OCI-LY7 (cell line): ENCODE data around the gene ZNF619. TPM values are rescaled to one million over a fixed set of nuclear protein-coding genes. Genes with fewer than 3 reads are reported as not detected.

ENCODE experiments used
- BruUV-seq: library from RNA; stranded (reverse); fragments of 400-500 nt; replicated peaks from 2 replicates; lab custom pipeline; 2021; lab: Mats Ljungman, UMichigan
- CTCF ChIA-PET: fragments of 300-600 bp; sonication (Branson Sonifier 250); formaldehyde crosslinking; loops from one replicate; lab custom pipeline; 2022; ENCODE audit warnings: antibody characterized with exemption; ENCODE audit not compliant: unreplicated experiment; lab: Charles Lee
- POLR2A ChIA-PET: fragments of 300-600 bp; sonication (Branson Sonifier 250); formaldehyde crosslinking; loops from one replicate; lab custom pipeline; 2022; ENCODE audit warnings: antibody characterized with exemption; lab: Charles Lee
- DNase-seq: peaks from one replicate; pipeline ENCODE4 v3.0.0-alpha.2; 2015; ENCODE audit warnings: low spot score
- H2AFZ ChIP-seq: fragments of 200-600 bp; sonication (generic), shearing (Covaris generic); 2 replicates; pipeline ENCODE4 v1.6.1; 2014; ENCODE audit warnings: mild to moderate bottlenecking, antibody characterized with exemption, low read length, moderate library complexity
- H3K27ac ChIP-seq: fragments of 200-600 bp; sonication (generic); 2 replicates; pipeline ENCODE4 v1.5.1; 2014; ENCODE audit warnings: mixed run types, low read depth, mild to moderate bottlenecking, moderate library complexity, low read length, inconsistent platforms; ENCODE audit not compliant: poor library complexity, severe bottlenecking
- H3K36me3 ChIP-seq: fragments of 200-600 bp; sonication (generic); 2 replicates; pipeline ENCODE4 v1.6.1; 2014; ENCODE audit warnings: mild to moderate bottlenecking, antibody characterized with exemption, low read length, moderate library complexity, mixed read lengths; ENCODE audit not compliant: insufficient read depth
- H3K4me1 ChIP-seq: fragments of 200-600 bp; sonication (generic); 2 replicates; pipeline ENCODE4 v1.5.1; 2014; ENCODE audit warnings: mild to moderate bottlenecking, low read length; ENCODE audit not compliant: insufficient read depth, poor library complexity, severe bottlenecking
- H3K4me2 ChIP-seq: fragments of 200-600 bp; sonication (generic); 2 replicates; pipeline ENCODE4 v1.6.1; 2014; ENCODE audit warnings: mild to moderate bottlenecking, low read length
- H3K4me3 ChIP-seq: fragments of 200-600 bp; sonication (generic); 2 replicates; pipeline ENCODE4 v1.5.1; 2014; ENCODE audit warnings: mild to moderate bottlenecking, low read depth, low read length; ENCODE audit not compliant: poor library complexity, severe bottlenecking
- H3K79me2 ChIP-seq: fragments of 200-600 bp; sonication (generic); 2 replicates; pipeline ENCODE4 v1.6.1; 2016; ENCODE audit warnings: low read depth, mild to moderate bottlenecking, low read length, moderate library complexity, mixed read lengths; ENCODE audit not compliant: insufficient read depth
- H3K9me2 ChIP-seq: fragments of 200-600 bp; sonication (generic); 2 replicates; pipeline ENCODE4 v1.6.1; 2016; ENCODE audit warnings: mild to moderate bottlenecking, low read length, mixed read lengths; ENCODE audit not compliant: insufficient read depth
- H3K9me3 ChIP-seq: fragments of 200-600 bp; sonication (generic); 2 replicates; pipeline ENCODE4 v1.6.1; 2014; ENCODE audit warnings: mild to moderate bottlenecking, mixed run types, low read length, mixed read lengths
- H4K20me1 ChIP-seq: fragments of 200-600 bp; sonication (generic); 2 replicates; pipeline ENCODE4 v1.6.1; 2014; ENCODE audit warnings: mild to moderate bottlenecking, antibody characterized with exemption, low read length, moderate library complexity, mixed read lengths; ENCODE audit not compliant: insufficient read depth
- EZH2phosphoT487 ChIP-seq: fragments of 200-600 bp; sonication (generic); IDR thresholded peaks from 2 replicates; pipeline ENCODE4 v1.6.1; 2018; ENCODE audit warnings: low read depth, borderline replicate concordance, mild to moderate bottlenecking, mixed run types, antibody characterized with exemption, low read length, moderate library complexity, mixed read lengths
- intact Hi-C: fragments of 100-400 bp; cut with micrococcal nuclease; formaldehyde crosslinking; loops from one replicate; pipeline ENCODE4 v1.10.0; 2022; ENCODE audit not compliant: unreplicated experiment
- total RNA-seq, 2 experiments: library from RNA; depleted of rRNA in 1 of 2; stranded (reverse); fragments of >200 nt in 1 of 2; shearing (Covaris generic) in 1 of 2; gene quantifications; 2 replicates each; pipeline ENCODE4 v1.2.3, GENCODE V29; 2014 to 2022
- TF ChIP-seq, protein P1 (sequence below): fragments of 200-600 bp; sonication (generic); conservative IDR thresholded peaks from 2 replicates; pipeline ENCODE4 v1.5.1; 2014; ENCODE audit warnings: mild to moderate bottlenecking, antibody characterized with exemption, low read length, moderate library complexity, mixed read lengths

Gene ZNF619
- total RNA-seq, 2 experiments from 2014 or later, result 0.16 to 0.80 TPM

DNA sequence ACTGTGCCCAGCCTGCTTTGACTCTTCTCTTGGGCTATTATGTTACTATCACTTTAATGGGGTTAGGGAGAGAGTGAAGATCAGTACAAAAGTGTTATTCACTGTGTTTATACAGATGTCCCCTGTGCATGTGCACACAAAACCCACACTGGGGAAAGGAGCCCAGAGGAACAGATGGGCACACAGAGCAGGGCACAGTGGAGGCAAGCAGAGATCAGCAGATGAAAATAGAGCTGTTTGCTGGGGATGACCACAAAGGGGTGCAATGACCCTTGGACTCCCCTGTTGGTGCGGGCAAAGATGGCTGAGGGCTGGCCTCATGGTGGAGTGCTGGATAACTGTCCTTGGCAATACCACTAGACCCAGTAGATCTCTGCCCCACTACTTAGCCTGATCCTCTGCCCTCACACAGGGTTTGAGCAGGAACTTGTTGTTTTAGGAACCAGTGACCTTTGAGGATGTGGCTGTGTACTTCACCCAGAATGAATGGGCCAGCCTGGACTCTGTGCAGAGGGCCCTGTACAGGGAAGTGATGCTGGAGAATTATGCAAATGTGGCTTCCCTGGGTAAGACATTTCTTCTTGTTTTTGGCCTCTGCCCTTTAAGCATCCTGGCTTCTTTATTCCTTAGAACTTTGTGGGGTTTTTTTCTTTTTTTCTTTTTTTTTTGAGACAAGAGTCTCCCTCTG is 34.3 kb downstream of the ZNF619 start:
- Histone ChIP-seq H3K9me3 (no peaks in the 10 kb centered on the region), H3K27ac (no peak overlapping the region), H3K4me1 (no peaks in the 10 kb centered on the region), H4K20me1 (no peaks in the 10 kb centered on the region), H3K9me2 (no peaks in the 10 kb centered on the region), H3K36me3 (no peaks in the 10 kb centered on the region), H3K4me2 (no peak overlapping the region), H2AFZ (no peak overlapping the region), H3K79me2 (no peaks in the 10 kb centered on the region), H3K4me3 (no peak overlapping the region)
- no peak for TF ChIP-seq EZH2phosphoT487
- TF ChIP-seq, protein P1, sequence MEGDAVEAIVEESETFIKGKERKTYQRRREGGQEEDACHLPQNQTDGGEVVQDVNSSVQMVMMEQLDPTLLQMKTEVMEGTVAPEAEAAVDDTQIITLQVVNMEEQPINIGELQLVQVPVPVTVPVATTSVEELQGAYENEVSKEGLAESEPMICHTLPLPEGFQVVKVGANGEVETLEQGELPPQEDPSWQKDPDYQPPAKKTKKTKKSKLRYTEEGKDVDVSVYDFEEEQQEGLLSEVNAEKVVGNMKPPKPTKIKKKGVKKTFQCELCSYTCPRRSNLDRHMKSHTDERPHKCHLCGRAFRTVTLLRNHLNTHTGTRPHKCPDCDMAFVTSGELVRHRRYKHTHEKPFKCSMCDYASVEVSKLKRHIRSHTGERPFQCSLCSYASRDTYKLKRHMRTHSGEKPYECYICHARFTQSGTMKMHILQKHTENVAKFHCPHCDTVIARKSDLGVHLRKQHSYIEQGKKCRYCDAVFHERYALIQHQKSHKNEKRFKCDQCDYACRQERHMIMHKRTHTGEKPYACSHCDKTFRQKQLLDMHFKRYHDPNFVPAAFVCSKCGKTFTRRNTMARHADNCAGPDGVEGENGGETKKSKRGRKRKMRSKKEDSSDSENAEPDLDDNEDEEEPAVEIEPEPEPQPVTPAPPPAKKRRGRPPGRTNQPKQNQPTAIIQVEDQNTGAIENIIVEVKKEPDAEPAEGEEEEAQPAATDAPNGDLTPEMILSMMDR, result no peak
- ChIA-PET POLR2A (interaction anchor here (0.7 kb wide), 1 partner anchor 754 kb away, joined by 3 read pairs; no protein-coding TSS in a partner anchor), CTCF (no interaction called here)
- no peak for DNase-seq
- BruUV-seq, result no TSS peak
- intact Hi-C loops, result no loop called here

DNA sequence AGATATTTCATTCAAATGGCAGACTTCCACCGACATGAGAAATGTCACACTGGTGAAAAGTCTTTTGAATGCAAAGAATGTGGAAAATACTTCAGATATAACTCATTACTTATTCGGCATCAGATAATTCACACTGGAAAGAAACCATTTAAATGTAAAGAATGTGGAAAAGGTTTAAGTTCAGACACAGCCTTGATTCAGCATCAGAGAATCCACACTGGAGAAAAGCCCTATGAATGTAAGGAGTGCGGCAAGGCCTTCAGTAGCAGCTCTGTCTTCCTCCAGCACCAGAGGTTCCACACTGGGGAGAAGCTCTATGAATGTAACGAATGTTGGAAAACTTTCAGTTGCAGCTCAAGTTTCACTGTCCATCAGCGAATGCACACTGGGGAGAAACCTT is 39.3 kb downstream of the ZNF619 start:
- H3K4me1 ChIP-seq, result no peaks in the 10 kb centered on the region
- no peak overlapping the region for H3K27ac ChIP-seq
- no peaks in the 10 kb centered on the region for H3K9me3 ChIP-seq
- no TSS peak for BruUV-seq
- no peaks in the 10 kb centered on the region for H3K36me3 ChIP-seq
- TF ChIP-seq, protein P1, result no peak
- TF ChIP-seq EZH2phosphoT487, result no peak
- ChIA-PET CTCF (no interaction called here), POLR2A (interaction anchor here (0.5 kb wide), 1 partner anchor 45 kb away, joined by 3 read pairs; no protein-coding TSS in a partner anchor)
- intact Hi-C loops, result no loop called here
- H3K4me2 ChIP-seq, result no peak overlapping the region
- DNase-seq, result no peak
- H4K20me1 ChIP-seq, result no peaks in the 10 kb centered on the region
- no peaks in the 10 kb centered on the region for H3K79me2 ChIP-seq
- no peaks in the 10 kb centered on the region for H3K9me2 ChIP-seq
- H3K4me3 ChIP-seq, result no peak overlapping the region
- no peak overlapping the region for H2AFZ ChIP-seq

- POLR2A ChIA-PET, result interaction anchor here (0.6 kb wide), 1 partner anchor 41 kb away, joined by 5 read pairs; no protein-coding TSS in a partner anchor
These were observed 41.1 kb downstream of the ZNF619 start for GRCh38 chr3:40518067-40518466.

More at GRCh38 chr3:40518067-40518466, 41.1 kb downstream of the ZNF619 start:
- Histone ChIP-seq H3K9me2 (no peaks in the 10 kb centered on the region), H3K4me2 (no peak overlapping the region), H3K4me3 (no peak overlapping the region), H3K36me3 (no peaks in the 10 kb centered on the region), H4K20me1 (no peaks in the 10 kb centered on the region), H3K79me2 (no peaks in the 10 kb centered on the region), H3K9me3 (no peaks in the 10 kb centered on the region), H2AFZ (no peak overlapping the region), H3K27ac (no peak overlapping the region), H3K4me1 (no peaks in the 10 kb centered on the region)
- CTCF ChIA-PET, result no interaction called here
- no TSS peak for BruUV-seq
- TF ChIP-seq, protein P1, result no peak
- no peak for TF ChIP-seq EZH2phosphoT487
- no peak for DNase-seq
- intact Hi-C loops, result no loop called here
